DMS53 treated with DMSO at 0.1 percent for 48 hours (cell line): Measurements from ENCODE around the gene PSPN.

Experiments
- DNase-seq: peaks from one replicate; lab custom pipeline; 2025; ENCODE audit not compliant: unreplicated experiment; lab: John Stamatoyannopoulos, UW

The PSPN gene

GRCh38 chr19:6375411-6376010, at the start of gene PSPN:
TSS of gene PSPN (minus strand) at chr19:6375933. CDS start at chr19:6375849, 84 bp downstream.
- DNase-seq = no peak

DNA sequence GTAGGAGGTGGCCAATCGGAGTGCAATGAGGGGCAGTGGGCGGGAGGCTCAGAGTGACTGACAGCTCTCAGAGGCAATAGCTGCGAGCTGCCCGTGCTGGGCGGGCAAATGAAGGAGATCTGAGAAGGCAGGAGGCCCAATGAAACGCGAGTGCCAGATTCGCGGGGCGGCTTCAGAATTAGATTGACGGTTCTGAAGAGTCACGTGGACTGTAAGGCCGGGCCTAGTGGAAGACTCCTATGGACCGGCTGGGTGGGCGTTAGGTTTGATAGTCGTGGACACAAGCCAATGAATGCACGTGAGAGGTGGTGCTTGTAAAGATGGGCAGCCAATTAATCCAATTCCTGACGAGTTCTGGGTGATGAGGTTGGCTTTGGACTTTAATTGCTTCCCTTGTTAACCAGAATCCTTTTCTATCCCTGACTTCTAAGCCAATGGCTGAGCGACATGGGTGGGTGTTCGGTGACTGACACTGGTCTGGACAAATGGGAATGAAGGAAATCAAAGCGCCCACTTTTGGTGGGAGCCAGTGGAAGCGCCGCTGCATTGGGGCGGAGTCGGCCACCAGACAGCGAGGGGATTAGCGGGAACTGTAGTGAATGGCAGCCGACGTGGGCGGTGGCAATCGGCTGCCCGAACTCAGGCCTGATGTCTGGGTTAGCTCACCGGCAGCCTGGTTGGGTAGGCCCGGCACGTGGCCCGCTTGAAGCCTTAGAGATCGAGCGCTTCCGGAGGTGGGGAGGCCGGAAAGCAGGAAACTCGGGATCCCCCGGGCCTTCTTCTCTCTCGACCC, 49.4 kb upstream of the PSPN start:
- DNase-seq = peak; percentile 97

DNA sequence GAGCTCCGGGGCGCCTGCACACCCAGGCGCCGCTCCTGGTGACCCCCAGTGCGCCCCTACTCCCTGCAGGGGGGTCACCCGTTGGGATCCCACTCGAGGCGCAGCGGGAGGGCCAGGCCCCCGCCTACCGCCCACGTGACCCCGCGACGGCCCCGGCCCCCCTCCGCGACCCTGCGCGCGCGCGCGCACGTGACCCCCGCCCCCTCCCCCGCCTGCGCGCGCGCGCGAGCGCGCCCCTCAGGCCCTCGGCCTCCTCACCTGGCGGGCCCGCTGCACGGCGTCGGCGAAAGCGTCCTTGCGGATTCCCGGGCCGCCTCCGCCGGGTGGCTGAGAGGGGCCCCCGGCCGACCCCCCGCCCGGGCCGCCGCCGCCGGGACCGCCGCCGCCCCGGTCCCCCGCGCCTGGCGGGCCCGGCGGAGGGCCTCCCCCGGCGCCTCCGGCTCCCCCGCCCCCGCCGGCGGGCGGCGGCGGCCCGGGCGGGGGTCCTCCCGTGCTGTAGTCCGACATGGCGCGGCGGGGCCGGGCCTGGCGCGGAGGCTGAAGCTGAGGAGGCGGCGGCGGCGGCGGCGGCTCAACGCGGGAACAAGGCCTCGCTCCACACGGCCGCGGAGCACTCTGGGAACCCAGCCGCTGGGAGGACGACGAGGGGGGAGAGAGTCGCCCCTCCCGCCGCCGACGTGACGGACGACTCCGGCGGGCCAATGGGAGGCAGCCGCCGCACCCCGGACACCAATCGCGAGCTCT, 48.6 kb upstream of the PSPN start, which contains the start of gene KHSRP:
Gene KHSRP, minus strand, starts transcription at position 617 of the 744 bp plus-strand sequence. Its CDS starts 110 bp downstream, at position 507.
- no peak for DNase-seq

GRCh38 chr19:6423499-6424194, 47.9 kb upstream of the PSPN start:
- no peak for DNase-seq

GRCh38 chr19:6421075-6422014, 45.6 kb upstream of the PSPN start:
- DNase-seq = no peak

GRCh38 chr19:6418562-6418932, 42.8 kb upstream of the PSPN start:
- DNase-seq = no peak

DNA sequence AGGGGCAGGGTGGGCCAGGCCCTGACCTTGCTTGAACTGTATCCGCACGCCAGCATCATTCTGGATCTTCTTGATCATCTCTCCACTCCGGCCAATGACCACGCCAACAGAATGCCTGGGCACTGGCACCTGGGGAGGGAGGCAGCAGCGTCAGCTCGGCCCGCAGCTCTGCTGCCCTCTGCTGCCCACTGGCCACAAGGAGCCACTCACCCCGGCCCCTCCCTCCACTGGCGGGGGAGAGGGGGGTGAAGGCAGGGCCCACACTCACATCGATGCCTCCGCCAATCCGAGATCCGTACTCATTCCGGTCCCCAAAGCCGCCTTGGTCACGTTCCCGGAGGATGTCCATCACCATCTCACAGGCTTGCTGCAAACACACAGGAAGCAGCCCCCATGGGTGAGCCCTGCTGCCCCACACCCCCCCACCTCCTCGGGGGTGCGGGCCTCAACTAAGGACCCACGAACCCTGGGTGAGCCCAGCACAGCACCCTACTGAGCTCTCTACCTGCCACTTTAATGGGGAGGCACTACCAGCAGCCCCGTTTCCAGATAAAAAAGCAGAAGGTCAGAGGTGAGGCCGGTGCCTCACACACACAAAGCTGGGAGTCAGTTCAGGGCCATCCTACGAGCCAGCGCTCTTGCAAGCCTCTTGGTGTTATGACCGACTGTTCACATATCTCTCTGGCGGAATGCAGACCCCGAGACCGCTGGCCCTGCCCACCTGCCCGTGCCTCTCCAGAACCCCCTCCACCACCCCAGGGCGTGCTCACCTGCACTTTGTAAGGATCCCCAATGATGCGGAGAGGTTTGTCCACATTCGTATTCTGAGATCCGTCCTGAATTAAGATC, 42.2 kb upstream of the PSPN start:
- DNase-seq = no peak

DNA sequence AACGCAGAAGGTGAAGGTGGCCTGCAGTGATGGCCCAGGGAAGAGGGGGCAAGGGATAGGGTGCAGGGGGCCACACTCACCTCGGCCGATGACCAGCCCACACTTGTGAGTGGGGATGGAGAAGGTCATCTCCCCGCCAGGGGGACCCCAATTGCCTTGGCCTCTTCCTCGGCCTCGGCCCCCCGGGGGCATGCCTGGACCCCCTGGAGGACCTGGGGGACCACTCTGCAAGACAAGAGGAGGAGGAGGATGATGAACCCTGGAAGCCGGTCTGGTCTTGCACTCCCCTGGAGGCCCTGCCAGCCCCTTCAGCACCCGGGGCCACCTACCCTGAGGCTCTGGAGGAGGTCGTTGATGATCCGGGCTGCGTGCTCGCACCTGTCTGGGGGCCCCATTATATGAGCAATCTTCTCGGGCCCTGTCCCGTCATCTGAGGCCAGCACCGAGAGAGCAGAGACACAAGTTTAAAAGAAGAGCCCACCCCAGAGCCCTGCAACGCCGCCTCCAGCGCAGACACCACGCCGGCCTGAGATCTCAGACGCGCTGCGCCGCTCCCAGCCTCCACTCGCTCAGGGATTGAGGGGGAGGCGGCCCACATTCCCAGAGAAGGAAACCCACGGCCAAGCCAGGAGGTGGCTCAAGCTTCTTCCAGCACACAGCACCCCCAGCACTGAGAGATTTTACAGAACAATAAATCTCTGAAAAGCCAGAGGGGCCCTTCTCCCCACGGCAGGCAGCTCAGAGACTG, 41.1 kb upstream of the PSPN start:
- no peak for DNase-seq

DNA sequence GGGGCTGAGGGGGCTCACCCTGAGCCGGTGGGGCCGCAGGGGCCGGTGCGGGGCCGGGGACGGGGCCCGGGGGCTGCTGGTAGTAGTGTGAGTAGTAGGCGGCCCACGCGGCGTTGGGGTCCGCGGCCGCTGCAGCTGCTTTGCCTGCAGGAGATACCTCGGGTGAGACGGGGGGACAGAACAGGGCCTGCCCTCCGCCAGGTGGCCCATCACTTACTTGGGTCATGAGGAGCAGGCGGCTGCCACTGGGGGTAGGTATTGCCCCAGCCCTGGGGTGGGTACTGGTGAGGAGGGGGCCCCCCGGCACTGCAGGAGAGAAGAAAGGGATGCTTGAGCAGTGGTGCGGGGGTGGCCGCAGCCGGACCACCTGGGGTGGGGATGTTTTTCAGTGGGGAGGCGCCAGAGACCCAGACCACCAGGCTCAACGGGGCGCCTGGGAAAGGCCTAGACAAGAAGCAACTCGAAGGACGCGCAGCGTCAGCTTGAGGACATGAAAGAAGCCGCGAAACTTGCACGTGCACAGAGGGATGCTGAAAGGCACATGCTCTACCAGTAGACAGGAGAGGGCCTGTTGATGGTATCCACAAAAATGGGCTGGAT, 40.0 kb upstream of the PSPN start:
- no peak for DNase-seq

GRCh38 chr19:6414793-6415590, 39.3 kb upstream of the PSPN start:
- DNase-seq = no peak

- DNase-seq = no peak
Observed at GRCh38 chr19:6413721-6414643, 38.2 kb upstream of the PSPN start.

- no peak for DNase-seq
Observed at GRCh38 chr19:6413291-6413690, 37.6 kb upstream of the PSPN start.

DNA sequence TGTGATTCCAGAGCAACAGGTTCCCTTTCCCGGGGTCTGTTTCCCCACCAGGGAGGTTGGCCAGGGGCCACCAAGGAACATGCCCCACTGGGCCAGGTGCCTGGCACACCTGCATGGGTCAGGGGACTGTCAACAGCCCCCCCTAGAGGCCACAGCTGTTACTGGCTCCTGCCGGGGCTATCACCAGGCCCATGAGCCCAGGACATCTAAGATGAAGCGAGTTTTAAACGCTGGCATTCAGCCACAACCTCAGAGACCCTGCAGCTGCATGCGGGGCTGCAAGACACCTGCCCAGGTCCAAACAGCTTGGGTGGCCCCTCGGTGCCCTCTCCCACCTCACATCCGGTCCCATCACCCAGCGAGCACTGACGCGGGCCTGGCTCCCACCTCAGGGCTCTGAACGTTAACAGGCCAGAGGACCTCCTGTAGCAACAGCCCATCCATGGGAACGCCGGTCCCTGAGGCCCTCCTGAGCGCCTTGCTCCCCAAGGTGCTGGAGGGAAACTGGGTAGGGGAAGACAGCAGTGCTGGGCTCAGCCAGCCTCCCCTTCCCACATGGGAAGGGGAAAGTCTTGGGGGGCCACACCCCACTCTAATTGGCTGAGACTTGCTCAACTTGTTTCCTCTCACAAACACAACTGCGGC, 36.8 kb upstream of the PSPN start:
- no peak for DNase-seq

DNA sequence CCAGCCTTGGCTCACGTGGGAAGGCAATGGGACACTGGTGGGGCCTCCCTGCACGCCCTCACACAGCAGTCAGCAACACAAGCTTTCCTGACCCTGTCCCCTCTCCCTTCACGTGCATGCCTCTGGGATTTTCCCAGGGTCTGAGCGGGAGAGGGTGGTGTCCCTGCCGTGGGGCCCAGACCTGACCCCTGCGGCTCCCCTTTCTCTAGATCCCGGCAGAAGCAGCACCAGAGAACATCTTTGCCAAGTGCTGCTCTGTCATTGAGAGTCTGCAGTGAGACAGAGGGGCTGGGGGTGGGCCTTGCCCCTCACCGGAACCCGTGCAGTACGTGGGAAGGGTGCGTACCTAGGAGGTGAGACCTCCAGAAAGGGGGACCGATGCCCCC, 36.3 kb upstream of the PSPN start:
- no peak for DNase-seq

GRCh38 chr19:6409346-6409745, 33.6 kb upstream of the PSPN start:
- DNase-seq = no peak

DNA sequence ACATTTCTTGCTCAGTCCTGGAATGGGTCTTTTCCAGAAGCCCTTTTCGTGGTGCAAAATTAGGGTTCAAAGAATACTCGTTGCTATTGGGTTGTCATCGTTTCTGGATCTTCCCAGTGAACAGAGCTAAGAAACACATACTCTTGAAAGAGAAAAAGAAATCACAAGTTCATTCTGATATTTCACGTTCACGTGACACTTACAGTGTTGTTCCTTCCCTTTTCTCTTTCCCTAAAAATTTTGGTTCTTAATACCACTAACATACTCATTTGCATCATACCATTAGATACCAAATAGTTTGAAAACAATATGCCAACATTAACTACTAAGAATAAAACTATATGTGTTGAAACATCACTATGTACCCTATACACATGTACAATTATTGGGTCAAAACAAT, 30.7 kb upstream of the PSPN start:
- no peak for DNase-seq
